ENCODE results near the gene SLC27A4.

- TF ChIP-seq, protein P1, sequence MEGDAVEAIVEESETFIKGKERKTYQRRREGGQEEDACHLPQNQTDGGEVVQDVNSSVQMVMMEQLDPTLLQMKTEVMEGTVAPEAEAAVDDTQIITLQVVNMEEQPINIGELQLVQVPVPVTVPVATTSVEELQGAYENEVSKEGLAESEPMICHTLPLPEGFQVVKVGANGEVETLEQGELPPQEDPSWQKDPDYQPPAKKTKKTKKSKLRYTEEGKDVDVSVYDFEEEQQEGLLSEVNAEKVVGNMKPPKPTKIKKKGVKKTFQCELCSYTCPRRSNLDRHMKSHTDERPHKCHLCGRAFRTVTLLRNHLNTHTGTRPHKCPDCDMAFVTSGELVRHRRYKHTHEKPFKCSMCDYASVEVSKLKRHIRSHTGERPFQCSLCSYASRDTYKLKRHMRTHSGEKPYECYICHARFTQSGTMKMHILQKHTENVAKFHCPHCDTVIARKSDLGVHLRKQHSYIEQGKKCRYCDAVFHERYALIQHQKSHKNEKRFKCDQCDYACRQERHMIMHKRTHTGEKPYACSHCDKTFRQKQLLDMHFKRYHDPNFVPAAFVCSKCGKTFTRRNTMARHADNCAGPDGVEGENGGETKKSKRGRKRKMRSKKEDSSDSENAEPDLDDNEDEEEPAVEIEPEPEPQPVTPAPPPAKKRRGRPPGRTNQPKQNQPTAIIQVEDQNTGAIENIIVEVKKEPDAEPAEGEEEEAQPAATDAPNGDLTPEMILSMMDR (IDR thresholded peaks at IDR 0.05): no peak
- no peak for TF ChIP-seq POLR2A (IDR thresholded peaks at IDR 0.05)
Observed at GRCh38 chr9:128390150-128390812, 50.0 kb downstream of the SLC27A4 start.
